Upper lobe of left lung (tissue), 6 donors: Measurements from ENCODE around the gene HSPG2. TPM values are rescaled to one million over a fixed set of nuclear protein-coding genes. Genes with fewer than 3 reads are reported as not detected.

Source experiments
- ATAC-seq, 2 donors: fragments of 200-7000 bp; cut with Tn5 transposase; one replicate each; pipeline ENCODE4 v1.9.1; 2022; ENCODE audit warnings: mild to moderate bottlenecking in 2 of 2, moderate library complexity in 2 of 2; ENCODE audit not compliant: low FRiP score in 2 of 2
- DNase-seq, 2 donors: peaks; one replicate each; pipeline ENCODE4 v3.0.0-alpha.2; 2019 to 2020
- H3K27ac ChIP-seq, 4 donors: fragments of 200-600 bp; sonication (generic); one replicate each; pipeline ENCODE4 v1.5.1; 2016 to 2019
- H3K27me3 ChIP-seq, 4 donors: fragments of 200-600 bp; sonication (generic); one replicate each; pipeline ENCODE4 v1.5.1; 2017 to 2019
- H3K36me3 ChIP-seq, 4 donors: fragments of 200-600 bp; sonication (generic); one replicate each; pipeline ENCODE4 v1.5.1; 2016 to 2019
- H3K4me1 ChIP-seq, 4 donors: fragments of 200-600 bp; sonication (generic); one replicate each; pipeline ENCODE4 v1.5.1; 2018 to 2019
- H3K4me3 ChIP-seq, 4 donors: fragments of 200-600 bp; sonication (generic); one replicate each; pipeline ENCODE4 v1.5.1; 2017 to 2019; ENCODE audit warnings: mild to moderate bottlenecking in 2 of 4, moderate library complexity in 1 of 4
- H3K9me3 ChIP-seq, 4 donors: fragments of 200-600 bp; sonication (generic); one replicate each; pipeline ENCODE4 v1.5.1; 2018 to 2019
- CTCF ChIP-seq, 6 experiments: fragments of 450-650 bp in 4 of 6; fragments of 200-600 bp in 2 of 6; sonication (generic) in 2 of 6; IDR thresholded peaks; one replicate each; pipeline ENCODE4 v1.5.1; 2016 to 2019; ENCODE audit warnings: antibody characterized with exemption in 6 of 6
- EP300 ChIP-seq, 4 donors: sonication (generic); formaldehyde crosslinking; IDR thresholded peaks; one replicate each; pipeline ENCODE4 v1.5.1; 2017; ENCODE audit warnings: antibody characterized with exemption in 4 of 4, control low read depth in 2 of 4
- POLR2A ChIP-seq, 4 donors: fragments of 450-650 bp; IDR thresholded peaks; one replicate each; pipeline ENCODE4 v1.5.1; 2016 to 2017; ENCODE audit warnings: antibody characterized with exemption in 4 of 4, mild to moderate bottlenecking in 2 of 4
- POLR2AphosphoS5 ChIP-seq, 2 donors: sonication (generic); formaldehyde crosslinking; IDR thresholded peaks; one replicate each; pipeline ENCODE4 v1.5.1; 2017; ENCODE audit warnings: antibody characterized with exemption in 2 of 2
- WGBS, 2 donors: methylation state at CpG; one replicate each; pipeline ENCODE4 v1.1.5; 2017 to 2018; 5-methylcytosine and 5-hydroxymethylcytosine counted together
- total RNA-seq, 6 donors: library from RNA; depleted of rRNA in 4 of 6; stranded (reverse); fragments of >200 nt in 4 of 6; gene quantifications; one replicate each; pipeline versions ENCODE4 v1.1.0 to v1.2.1, GENCODE V29; 2016 to 2021
- donor health status: DM: no; HTN: no; CAD: no; lungs with moderate emphysema.
- donor health status: DM: no; HTN: yes; CAD: no; lungs with severe emphysema.

The HSPG2 gene
- total RNA-seq, 6 donors from 2014 or later = 104 to 433 (median 227) TPM

GRCh38 chr1:21870611-21871010, 66.5 kb downstream of the HSPG2 start:
- WGBS, 2 donors = 96 to 97% methylated on average over 6 to 15 of the region's 15 CpGs

GRCh38 chr1:21869620-21870121, 67.4 kb downstream of the HSPG2 start:
- ATAC-seq (peak in 1 of 2 donors; percentile 49), DNase-seq (peak; percentile 59 to 63)
- no peak for TF ChIP-seq POLR2A (IDR thresholded peaks at IDR 0.05)
- no peak for TF ChIP-seq CTCF (IDR thresholded peaks at IDR 0.05)
- TF ChIP-seq EP300 (IDR thresholded peaks at IDR 0.05) = no peak
- TF ChIP-seq POLR2AphosphoS5 (IDR thresholded peaks at IDR 0.05) = no peak
- Histone ChIP-seq H3K9me3 (no peaks in the 10 kb centered on the region), H3K4me1 (peaks cover 0 to 10% (median 6%) of the 10 kb centered on the region in 4 donors), H3K36me3 (peaks cover 10 to 76% (median 42%) of the 10 kb centered on the region in 4 donors), H3K27ac (peak overlapping the region in 1 of 4 donors; percentile 34), H3K4me3 (no peak overlapping the region), H3K27me3 (no peaks in the 10 kb centered on the region)
- WGBS, 2 donors = 68 to 91% methylated on average over 4 to 13 of the region's 13 CpGs

More at GRCh38 chr1:21870611-21871010, 66.5 kb downstream of the HSPG2 start:
- Histone ChIP-seq H3K36me3 (peaks cover 12 to 76% (median 40%) of the 10 kb centered on the region in 4 donors), H3K4me1 (peaks cover 0 to 10% (median 6%) of the 10 kb centered on the region in 4 donors), H3K4me3 (no peak overlapping the region), H3K9me3 (no peaks in the 10 kb centered on the region), H3K27ac (no peak overlapping the region), H3K27me3 (no peaks in the 10 kb centered on the region)
- TF ChIP-seq CTCF (IDR thresholded peaks at IDR 0.05) (no peak), EP300 (IDR thresholded peaks at IDR 0.05) (no peak), POLR2A (IDR thresholded peaks at IDR 0.05) (no peak), POLR2AphosphoS5 (IDR thresholded peaks at IDR 0.05) (no peak)
- DNase-seq (peak in 1 of 2 donors; percentile 78), ATAC-seq (no peak)

- H3K9me3 ChIP-seq = no peaks in the 10 kb centered on the region
- peak overlapping the region in 1 of 4 donors; percentile 34 for H3K27ac ChIP-seq
- 83 to 89% methylated on average over 11 to 12 of the region's 12 CpGs for WGBS, 2 donors
Observed at GRCh38 chr1:21868941-21869454, 68.1 kb downstream of the HSPG2 start.

GRCh38 chr1:21868482-21868881, 68.6 kb downstream of the HSPG2 start:
- no peaks in the 10 kb centered on the region for H3K27me3 ChIP-seq
- H3K4me1 ChIP-seq = peaks cover 0 to 10% (median 6%) of the 10 kb centered on the region in 4 donors
- no peaks in the 10 kb centered on the region for H3K9me3 ChIP-seq
- no peak overlapping the region for H3K4me3 ChIP-seq
- ATAC-seq (no peak), DNase-seq (no peak)
- H3K27ac ChIP-seq = no peak overlapping the region
- TF ChIP-seq CTCF (IDR thresholded peaks at IDR 0.05) = no peak
- TF ChIP-seq EP300 (IDR thresholded peaks at IDR 0.05) = no peak
- no peak for TF ChIP-seq POLR2A (IDR thresholded peaks at IDR 0.05)
- 92 to 93% methylated on average over 7 of the region's 7 CpGs for WGBS, 2 donors
- H3K36me3 ChIP-seq = peaks cover 4 to 70% (median 40%) of the 10 kb centered on the region in 4 donors

More at GRCh38 chr1:21868941-21869454, 68.1 kb downstream of the HSPG2 start:
- TF ChIP-seq EP300 (IDR thresholded peaks at IDR 0.05) (no peak), CTCF (IDR thresholded peaks at IDR 0.05) (no peak), POLR2AphosphoS5 (IDR thresholded peaks at IDR 0.05) (no peak), POLR2A (IDR thresholded peaks at IDR 0.05) (no peak)
- peaks cover 0 to 10% (median 6%) of the 10 kb centered on the region in 4 donors for H3K4me1 ChIP-seq
- H3K27me3 ChIP-seq = no peaks in the 10 kb centered on the region
- H3K4me3 ChIP-seq = no peak overlapping the region
- no peak for DNase-seq
- H3K36me3 ChIP-seq = peaks cover 7 to 76% (median 42%) of the 10 kb centered on the region in 4 donors
- ATAC-seq = no peak
